ENCODE measurements around the gene GPR42. TPM values are rescaled to one million over a fixed set of nuclear protein-coding genes. Genes with fewer than 3 reads are reported as not detected.

The GPR42 gene
- polyA plus RNA-seq, 2 of the 4 experiments (the other 2 are of a cell fraction) = not detected

DNA sequence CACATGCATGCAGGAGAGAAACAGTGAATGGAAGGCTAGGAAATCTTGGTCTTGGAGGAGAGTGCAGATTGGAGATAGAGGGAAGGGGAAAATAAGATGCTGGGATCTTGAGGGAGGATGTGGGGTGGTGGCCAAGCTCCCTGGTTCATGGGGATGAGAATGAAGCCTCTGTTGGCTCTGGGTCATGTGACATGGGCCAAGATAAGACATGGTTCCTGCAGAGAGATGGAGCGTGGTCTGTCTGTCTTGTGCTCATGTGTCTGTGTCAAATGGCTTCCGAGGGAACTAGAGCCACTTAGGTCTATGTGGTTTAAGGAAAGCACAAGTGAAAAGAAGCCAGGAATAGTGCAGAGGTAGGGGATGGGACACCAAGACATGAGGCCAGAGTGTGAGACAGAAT, 46.4 kb downstream of the GPR42 start:
- ChIA-PET CTCF (interaction anchor here (0.7 to 2.7 kb wide), 8 partner anchors 8 to 429 kb away, joined by 3 to 13 read pairs (median 5); no protein-coding TSS in a partner anchor), POLR2A (no interaction called here)
- Histone ChIP-seq H3K4me2 (no peak overlapping the region), H3K27ac (no peak overlapping the region), H3K4me1 (0 out of 3 replicates have a peak, but pooled peaks cover 8% of the 10 kb centered on the region), H3K9me3 (no peaks in the 10 kb centered on the region), H3K4me3 (no peak overlapping the region)
- no peak for TF ChIP-seq ZC3H11A (IDR thresholded peaks at IDR 0.05)
- TF ChIP-seq, protein P1, sequence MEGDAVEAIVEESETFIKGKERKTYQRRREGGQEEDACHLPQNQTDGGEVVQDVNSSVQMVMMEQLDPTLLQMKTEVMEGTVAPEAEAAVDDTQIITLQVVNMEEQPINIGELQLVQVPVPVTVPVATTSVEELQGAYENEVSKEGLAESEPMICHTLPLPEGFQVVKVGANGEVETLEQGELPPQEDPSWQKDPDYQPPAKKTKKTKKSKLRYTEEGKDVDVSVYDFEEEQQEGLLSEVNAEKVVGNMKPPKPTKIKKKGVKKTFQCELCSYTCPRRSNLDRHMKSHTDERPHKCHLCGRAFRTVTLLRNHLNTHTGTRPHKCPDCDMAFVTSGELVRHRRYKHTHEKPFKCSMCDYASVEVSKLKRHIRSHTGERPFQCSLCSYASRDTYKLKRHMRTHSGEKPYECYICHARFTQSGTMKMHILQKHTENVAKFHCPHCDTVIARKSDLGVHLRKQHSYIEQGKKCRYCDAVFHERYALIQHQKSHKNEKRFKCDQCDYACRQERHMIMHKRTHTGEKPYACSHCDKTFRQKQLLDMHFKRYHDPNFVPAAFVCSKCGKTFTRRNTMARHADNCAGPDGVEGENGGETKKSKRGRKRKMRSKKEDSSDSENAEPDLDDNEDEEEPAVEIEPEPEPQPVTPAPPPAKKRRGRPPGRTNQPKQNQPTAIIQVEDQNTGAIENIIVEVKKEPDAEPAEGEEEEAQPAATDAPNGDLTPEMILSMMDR (IDR thresholded peaks at IDR 0.05) = no peak
- TF ChIP-seq RFX5 (IDR thresholded peaks at IDR 0.05) = no peak
- ATAC-seq = 0 out of 6 replicates have a peak, but pooled peaks of 1 of the 2 experiments have one; percentile 11
- WGBS (ENCODE audit: missing lambda C conversion rate) = 60% methylated on average over 2 of the region's 2 CpGs
- FAIRE-seq = no peak
- no peak for DNase-seq (ENCODE audit: low read depth in 1 of 2, low spot score in 1 of 2)

DNA sequence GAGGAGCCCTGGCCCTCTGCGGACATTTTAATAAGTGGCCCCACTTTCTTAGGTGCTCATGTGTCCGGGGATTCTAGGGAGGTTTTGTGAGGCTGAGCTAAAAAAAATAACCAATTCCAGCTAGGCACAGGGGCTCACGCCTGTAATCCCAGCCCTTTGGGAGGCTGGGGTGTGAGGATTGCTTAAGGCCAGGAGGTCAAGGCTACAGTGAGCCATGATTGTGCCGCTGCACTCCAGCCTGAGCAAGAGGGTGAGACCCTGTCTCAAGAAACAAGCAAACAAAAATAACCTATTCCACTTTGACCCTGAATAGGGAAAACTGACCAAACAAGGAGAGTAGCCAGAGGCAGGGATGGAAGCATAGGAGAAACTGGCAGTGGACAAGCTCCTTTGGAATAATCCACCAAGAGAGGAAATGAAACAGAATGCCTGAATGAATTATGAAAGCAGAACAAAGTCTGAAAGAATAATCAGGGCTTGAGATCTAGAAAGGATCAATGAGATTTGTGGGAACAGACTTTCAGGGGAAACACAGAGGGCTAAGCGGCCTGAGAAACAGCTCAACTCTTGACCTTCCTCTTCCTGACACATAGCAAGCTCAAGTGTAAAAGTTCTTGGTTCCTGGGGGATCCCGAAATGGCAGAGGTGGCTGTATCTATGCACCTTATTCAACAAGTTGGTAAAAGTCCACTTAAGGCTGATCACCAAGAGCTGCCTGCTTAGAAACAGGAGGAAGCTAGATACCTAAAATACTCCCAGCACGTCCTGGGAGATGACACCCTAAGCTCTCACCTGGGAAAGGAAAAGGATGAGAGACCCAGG, 47.1 kb downstream of the GPR42 start:
- POLR2A ChIA-PET = no interaction called here
- H3K4me3 ChIP-seq = no peak overlapping the region
- no peak for FAIRE-seq
- 0 out of 3 replicates have a peak, but pooled peaks cover 8% of the 10 kb centered on the region for H3K4me1 ChIP-seq
- H3K9me3 ChIP-seq = no peaks in the 10 kb centered on the region
- CTCF ChIA-PET = interaction anchor here (0.8 to 2.7 kb wide), 9 partner anchors 9 to 92 kb away, joined by 3 to 13 read pairs (median 4); no protein-coding TSS in a partner anchor
- H3K27ac ChIP-seq = no peak overlapping the region
- no peak for ATAC-seq
- TF ChIP-seq, protein P2, sequence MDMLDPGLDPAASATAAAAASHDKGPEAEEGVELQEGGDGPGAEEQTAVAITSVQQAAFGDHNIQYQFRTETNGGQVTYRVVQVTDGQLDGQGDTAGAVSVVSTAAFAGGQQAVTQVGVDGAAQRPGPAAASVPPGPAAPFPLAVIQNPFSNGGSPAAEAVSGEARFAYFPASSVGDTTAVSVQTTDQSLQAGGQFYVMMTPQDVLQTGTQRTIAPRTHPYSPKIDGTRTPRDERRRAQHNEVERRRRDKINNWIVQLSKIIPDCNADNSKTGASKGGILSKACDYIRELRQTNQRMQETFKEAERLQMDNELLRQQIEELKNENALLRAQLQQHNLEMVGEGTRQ (IDR thresholded peaks at IDR 0.05) = no peak
- TF ChIP-seq FOXS1 (CRISPR knock-in tag; IDR thresholded peaks at IDR 0.05) (no peak), CBX2 (IDR thresholded peaks at IDR 0.05; ENCODE audit: borderline replicate concordance, low read depth) (no peak), EP300 (IDR thresholded peaks at IDR 0.05) (no peak), ESRRA (IDR thresholded peaks at IDR 0.05; ENCODE audit: borderline replicate concordance, low read length) (no peak), BHLHE40 (IDR thresholded peaks at IDR 0.05; ENCODE audit: low read depth, low read length) (no peak), FOSB (CRISPR knock-in tag; IDR thresholded peaks at IDR 0.05) (no peak), TP53 (CRISPR knock-in tag; IDR thresholded peaks at IDR 0.05) (no peak), RARB (CRISPR knock-in tag; IDR thresholded peaks at IDR 0.05) (no peak), MAFK (IDR thresholded peaks at IDR 0.05; ENCODE audit: partially characterized antibody) (no peak), NFE2L2 (conservative IDR thresholded peaks at IDR 0.05; ENCODE audit: low read length) (no peak), SREBF2 (IDR thresholded peaks at IDR 0.05) (no peak), NPAS2 (CRISPR knock-in tag; IDR thresholded peaks at IDR 0.05; ENCODE audit: borderline replicate concordance) (no peak), ZSCAN20 (CRISPR knock-in tag; IDR thresholded peaks at IDR 0.05) (no peak)
- H3K4me2 ChIP-seq = no peak overlapping the region
- no peak for DNase-seq (ENCODE audit: low read depth in 1 of 2, low spot score in 1 of 2)
- WGBS (ENCODE audit: missing lambda C conversion rate) = 32% methylated on average over 7 of the region's 7 CpGs

DNA sequence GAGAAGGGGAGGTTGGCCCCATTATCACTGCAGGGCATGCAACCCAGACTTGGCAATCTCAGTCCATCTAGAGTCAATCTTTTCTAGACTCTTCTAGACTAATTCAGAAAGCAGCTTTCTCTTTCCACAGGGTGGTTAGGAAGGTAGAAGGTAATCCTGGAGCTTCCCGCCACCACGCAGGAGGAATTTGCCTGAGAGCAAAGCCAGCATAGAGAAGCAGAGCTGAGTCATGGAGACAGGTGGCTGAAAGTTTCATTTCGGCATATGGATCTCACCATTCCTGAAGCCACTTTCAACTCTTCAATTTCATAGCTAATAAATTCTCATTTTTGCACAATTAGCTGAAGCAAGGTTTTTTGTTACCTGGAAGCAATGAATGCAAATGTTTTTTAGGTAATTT, 48.2 kb downstream of the GPR42 start:
- H3K4me3 ChIP-seq = no peak overlapping the region
- CTCF ChIA-PET = interaction anchor here (0.6 to 1.6 kb wide), 3 partner anchors 11 to 180 kb away, joined by 3 to 7 read pairs (median 3); no protein-coding TSS in a partner anchor
- POLR2A ChIA-PET = no interaction called here
- no peaks in the 10 kb centered on the region for H3K9me3 ChIP-seq
- DNase-seq (ENCODE audit: low read depth in 1 of 2, low spot score in 1 of 2) (no peak), ATAC-seq (no peak), FAIRE-seq (no peak)
- no peak for TF ChIP-seq MAFK (IDR thresholded peaks at IDR 0.05; ENCODE audit: partially characterized antibody)
- no peak for TF ChIP-seq HEYL (CRISPR knock-in tag; IDR thresholded peaks at IDR 0.05)
- TF ChIP-seq CBX8 (IDR thresholded peaks at IDR 0.05) = no peak
- no peak overlapping the region for H3K4me2 ChIP-seq
- H3K4me1 ChIP-seq = 0 out of 3 replicates have a peak, but pooled peaks cover 8% of the 10 kb centered on the region
- H3K27ac ChIP-seq = no peak overlapping the region
- WGBS (ENCODE audit: missing lambda C conversion rate) = 69% methylated on average over 3 of the region's 3 CpGs
